Measurements from ENCODE around the gene SORBS1. TPM values are rescaled to one million over a fixed set of nuclear protein-coding genes. Genes with fewer than 3 reads are reported as not detected.
"Not testable (repeated sequence)": the region's sequence is repeated elsewhere in the genome, so short reads cannot be mapped to it uniquely, and the experiment has no call there.

SORBS1 gene
- total RNA-seq, 6 experiments from 2014 or later = 56.4 to 97.9 (median 76.5) TPM

- H3K27me3 ChIP-seq = no peaks in the 10 kb centered on the region
- peak overlapping the region in 1 of 3 donors; percentile 97 for H3K27ac ChIP-seq
- WGBS (ENCODE audit: insufficient coverage, low coverage, low lambda C conversion rate, missing lambda C conversion rate) = 85% methylated on average over 5 of the region's 5 CpGs
- no peaks in the 10 kb centered on the region for H3K9me3 ChIP-seq
- no peaks in the 10 kb centered on the region for H3K36me3 ChIP-seq
- TF ChIP-seq CTCF (IDR thresholded peaks at IDR 0.05) (no peak), POLR2A (IDR thresholded peaks at IDR 0.05) (no peak)
- no peak overlapping the region for H3K4me3 ChIP-seq
- no peak for DNase-seq
- intact Hi-C loops (cut with DNase I) = no loop called here
- peak in 2 of 4 donors; percentile 7 to 10 for ATAC-seq
- H3K4me1 ChIP-seq = peaks cover 0 to 49% (median 17%) of the 10 kb centered on the region in 4 donors
Observed at GRCh38 chr10:95469676-95470075, 91.5 kb downstream of the SORBS1 start.

- no peak overlapping the region for H3K4me3 ChIP-seq
- no peaks in the 10 kb centered on the region for H3K36me3 ChIP-seq
- no peak for ATAC-seq
- H3K27ac ChIP-seq = peak overlapping the region in 2 of 3 donors; percentile 3 to 97
- peaks cover 0 to 48% (median 18%) of the 10 kb centered on the region in 4 donors for H3K4me1 ChIP-seq
- intact Hi-C loops (cut with DNase I) = no loop called here
- TF ChIP-seq POLR2A (IDR thresholded peaks at IDR 0.05) = no peak
- TF ChIP-seq CTCF (IDR thresholded peaks at IDR 0.05) = no peak
- no peak for DNase-seq
- no peaks in the 10 kb centered on the region for H3K27me3 ChIP-seq
- 37% methylated on average over 3 of the region's 3 CpGs for WGBS (ENCODE audit: insufficient coverage, low coverage, low lambda C conversion rate, missing lambda C conversion rate)
- H3K9me3 ChIP-seq = no peaks in the 10 kb centered on the region
Observed at GRCh38 chr10:95469251-95469650, 91.9 kb downstream of the SORBS1 start.

GRCh38 chr10:95467642-95468041, 93.5 kb downstream of the SORBS1 start:
- H3K4me1 ChIP-seq = peaks cover 0 to 49% (median 13%) of the 10 kb centered on the region in 4 donors

GRCh38 chr10:95467162-95467599, 94.0 kb downstream of the SORBS1 start:
- no peak for DNase-seq
- peak overlapping the region; percentile 31 to 58 (median 33) for H3K27ac ChIP-seq
- 42% methylated on average over 4 of the region's 5 CpGs for WGBS (ENCODE audit: insufficient coverage, low coverage, low lambda C conversion rate, missing lambda C conversion rate)
- TF ChIP-seq POLR2A (IDR thresholded peaks at IDR 0.05) = no peak
- no peak for TF ChIP-seq CTCF (IDR thresholded peaks at IDR 0.05)
- H3K4me3 ChIP-seq = no peak overlapping the region
- no peaks in the 10 kb centered on the region for H3K9me3 ChIP-seq
- no peaks in the 10 kb centered on the region for H3K27me3 ChIP-seq
- peak; percentile 42 to 72 (median 54) for ATAC-seq
- intact Hi-C loops (cut with DNase I) = no loop called here
- H3K36me3 ChIP-seq = no peaks in the 10 kb centered on the region
- peaks cover 0 to 48% (median 14%) of the 10 kb centered on the region in 4 donors for H3K4me1 ChIP-seq

More at GRCh38 chr10:95467642-95468041, 93.5 kb downstream of the SORBS1 start:
- H3K27me3 ChIP-seq; H3K9me3 ChIP-seq; ATAC-seq; intact Hi-C loops (cut with DNase I); H3K36me3 ChIP-seq; H3K4me3 ChIP-seq; DNase-seq: not testable (repeated sequence)
- 93% methylated on average over 3 of the region's 5 CpGs for whole genome bisulfite sequencing (ENCODE audit: insufficient coverage, low coverage, low lambda C conversion rate, missing lambda C conversion rate)
- H3K27ac ChIP-seq = peak overlapping the region; percentile 31 to 58 (median 33)

- no peaks in the 10 kb centered on the region for H3K36me3 ChIP-seq
- peak overlapping the region in 2 of 3 donors; percentile 31 to 58 for H3K27ac ChIP-seq
- H3K4me1 ChIP-seq = peaks cover 0 to 40% (median 10%) of the 10 kb centered on the region in 4 donors
- intact Hi-C loops (cut with DNase I) = no loop called here
- H3K9me3 ChIP-seq = no peaks in the 10 kb centered on the region
- no peak for DNase-seq
- TF ChIP-seq POLR2A (IDR thresholded peaks at IDR 0.05) (no peak), CTCF (IDR thresholded peaks at IDR 0.05) (no peak)
- no peaks in the 10 kb centered on the region for H3K27me3 ChIP-seq
- 63% methylated on average over 3 of the region's 3 CpGs for WGBS (ENCODE audit: insufficient coverage, low coverage, low lambda C conversion rate, missing lambda C conversion rate)
- ATAC-seq = no peak
- H3K4me3 ChIP-seq = no peak overlapping the region
Observed at GRCh38 chr10:95466436-95466835, 94.7 kb downstream of the SORBS1 start.
